ENCODE measurements around the gene KLHL12. TPM values are rescaled to one million over a fixed set of nuclear protein-coding genes. Genes with fewer than 3 reads are reported as not detected.

The KLHL12 gene
- total RNA-seq, 1 experiment from 2014 or later, result 29.6 TPM

GRCh38 chr1:202952099-202952498 is 25.1 kb upstream of the KLHL12 start:
- no peaks in the 10 kb centered on the region for H3K27me3 ChIP-seq (ENCODE audit: insufficient read depth, low read depth)
- no peak overlapping the region for H3K27ac ChIP-seq
- ChIA-PET CTCF (interaction anchor here (1.2 kb wide), 1 partner anchor 16 kb away, joined by 3 read pairs; no protein-coding TSS in a partner anchor), POLR2A (ENCODE audit: unreplicated experiment) (no interaction called here)
- peaks cover 58% of the 10 kb centered on the region for H3K79me2 ChIP-seq (ENCODE audit: low read depth)
- H3K4me3 ChIP-seq, result no peak overlapping the region
- H2AFZ ChIP-seq, result no peak overlapping the region
- peaks cover 10% of the 10 kb centered on the region; the same call in 1 of the 2 replicates for H3K36me3 ChIP-seq (ENCODE audit: low read depth)
- TF ChIP-seq, protein P1, sequence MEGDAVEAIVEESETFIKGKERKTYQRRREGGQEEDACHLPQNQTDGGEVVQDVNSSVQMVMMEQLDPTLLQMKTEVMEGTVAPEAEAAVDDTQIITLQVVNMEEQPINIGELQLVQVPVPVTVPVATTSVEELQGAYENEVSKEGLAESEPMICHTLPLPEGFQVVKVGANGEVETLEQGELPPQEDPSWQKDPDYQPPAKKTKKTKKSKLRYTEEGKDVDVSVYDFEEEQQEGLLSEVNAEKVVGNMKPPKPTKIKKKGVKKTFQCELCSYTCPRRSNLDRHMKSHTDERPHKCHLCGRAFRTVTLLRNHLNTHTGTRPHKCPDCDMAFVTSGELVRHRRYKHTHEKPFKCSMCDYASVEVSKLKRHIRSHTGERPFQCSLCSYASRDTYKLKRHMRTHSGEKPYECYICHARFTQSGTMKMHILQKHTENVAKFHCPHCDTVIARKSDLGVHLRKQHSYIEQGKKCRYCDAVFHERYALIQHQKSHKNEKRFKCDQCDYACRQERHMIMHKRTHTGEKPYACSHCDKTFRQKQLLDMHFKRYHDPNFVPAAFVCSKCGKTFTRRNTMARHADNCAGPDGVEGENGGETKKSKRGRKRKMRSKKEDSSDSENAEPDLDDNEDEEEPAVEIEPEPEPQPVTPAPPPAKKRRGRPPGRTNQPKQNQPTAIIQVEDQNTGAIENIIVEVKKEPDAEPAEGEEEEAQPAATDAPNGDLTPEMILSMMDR (conservative IDR thresholded peaks at IDR 0.05), result no peak
- TF ChIP-seq EZH2 (IDR thresholded peaks at IDR 0.05; ENCODE audit: low read depth), result no peak
- no peak for DNase-seq
- H3K9me3 ChIP-seq (ENCODE audit: insufficient read depth, low read depth), result no peaks in the 10 kb centered on the region
- H3K9me2 ChIP-seq (ENCODE audit: insufficient read depth), result no peaks in the 10 kb centered on the region
- H3F3A ChIP-seq (ENCODE audit: insufficient read depth, low read depth), result no peaks in the 10 kb centered on the region
- H4K20me1 ChIP-seq (ENCODE audit: insufficient read depth), result peaks cover 30% of the 10 kb centered on the region
- no TSS peak for BruUV-seq (replicated peaks)
- intact Hi-C loops (cut with micrococcal nuclease; ENCODE audit: unreplicated experiment), result no loop called here
- H3K4me1 ChIP-seq (replicated peaks; ENCODE audit: insufficient read depth), result peaks cover 11% of the 10 kb centered on the region
- no peak overlapping the region for H3K4me2 ChIP-seq

DNA sequence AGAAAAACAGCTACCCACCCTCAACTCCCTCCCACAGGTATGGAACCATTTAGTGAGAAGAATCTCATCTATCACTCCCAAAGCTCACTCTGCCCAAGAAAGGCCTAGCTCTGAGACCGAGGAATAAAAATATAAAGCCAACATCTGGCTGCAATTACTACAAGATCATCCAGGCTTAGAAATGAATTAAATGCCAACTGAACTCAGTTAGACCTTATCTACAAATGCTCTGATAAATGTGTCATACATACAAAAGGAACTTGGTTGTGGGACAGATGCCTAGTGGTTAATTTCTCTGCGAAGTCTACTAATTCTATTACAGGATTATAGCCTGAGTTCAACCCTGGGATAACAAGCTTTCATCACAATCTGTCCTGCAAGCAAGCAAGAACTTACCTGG is 24.4 kb upstream of the KLHL12 start:
- H4K20me1 ChIP-seq (ENCODE audit: insufficient read depth), result peaks cover 24% of the 10 kb centered on the region
- TF ChIP-seq, protein P1 (conservative IDR thresholded peaks at IDR 0.05), result no peak
- no TSS peak for BruUV-seq (replicated peaks)
- DNase-seq, result no peak
- H3K4me2 ChIP-seq, result no peak overlapping the region
- no peaks in the 10 kb centered on the region for H3K9me3 ChIP-seq (ENCODE audit: insufficient read depth, low read depth)
- H3K27ac ChIP-seq, result no peak overlapping the region
- intact Hi-C loops (cut with micrococcal nuclease; ENCODE audit: unreplicated experiment), result no loop called here
- ChIA-PET CTCF (no interaction called here), POLR2A (ENCODE audit: unreplicated experiment) (no interaction called here)
- no peak overlapping the region for H2AFZ ChIP-seq
- peaks cover 10% of the 10 kb centered on the region; the same call in 1 of the 2 replicates for H3K36me3 ChIP-seq (ENCODE audit: low read depth)
- peaks cover 52% of the 10 kb centered on the region for H3K79me2 ChIP-seq (ENCODE audit: low read depth)
- peaks cover 2% of the 10 kb centered on the region; the same call in 1 of the 2 replicates for H3F3A ChIP-seq (ENCODE audit: insufficient read depth, low read depth)
- no peaks in the 10 kb centered on the region for H3K27me3 ChIP-seq (ENCODE audit: insufficient read depth, low read depth)
- H3K4me1 ChIP-seq (replicated peaks; ENCODE audit: insufficient read depth), result peaks cover 5% of the 10 kb centered on the region; the same call in 1 of the 2 replicates
- H3K9me2 ChIP-seq (ENCODE audit: insufficient read depth), result no peaks in the 10 kb centered on the region
- H3K4me3 ChIP-seq, result no peak overlapping the region

GRCh38 chr1:202945483-202945882 is 18.4 kb upstream of the KLHL12 start:
- Histone ChIP-seq H3K79me2 (ENCODE audit: low read depth) (no peaks in the 10 kb centered on the region), H3K9me3 (ENCODE audit: insufficient read depth, low read depth) (no peaks in the 10 kb centered on the region), H4K20me1 (ENCODE audit: insufficient read depth) (peaks cover 4% of the 10 kb centered on the region), H3K27ac (no peak overlapping the region), H3K36me3 (ENCODE audit: low read depth) (peaks cover 42% of the 10 kb centered on the region), H3K4me2 (no peak overlapping the region), H3F3A (ENCODE audit: insufficient read depth, low read depth) (peaks cover 14% of the 10 kb centered on the region; the same call in 1 of the 2 replicates), H3K27me3 (ENCODE audit: insufficient read depth, low read depth) (no peaks in the 10 kb centered on the region), H3K9me2 (ENCODE audit: insufficient read depth) (no peaks in the 10 kb centered on the region), H3K4me3 (no peak overlapping the region), H3K4me1 (replicated peaks; ENCODE audit: insufficient read depth) (no peaks in the 10 kb centered on the region), H2AFZ (no peak overlapping the region)
- no TSS peak for BruUV-seq (replicated peaks)
- TF ChIP-seq, protein P1 (conservative IDR thresholded peaks at IDR 0.05), result no peak
- TF ChIP-seq EZH2 (IDR thresholded peaks at IDR 0.05; ENCODE audit: low read depth), result no peak
- intact Hi-C loops (cut with micrococcal nuclease; ENCODE audit: unreplicated experiment), result no loop called here
- CTCF ChIA-PET, result no interaction called here
- POLR2A ChIA-PET (ENCODE audit: unreplicated experiment), result no interaction called here
- no peak for DNase-seq

All from PC-9 (cell line).